C4-2B (cell line): Measurements from ENCODE around the gene ACOX2.

Experiments used
- CTCF ChIP-seq: fragments of 450-650 bp; conservative IDR thresholded peaks from 2 replicates; pipeline ENCODE4 v1.5.1; 2017; ENCODE audit warnings: mild to moderate bottlenecking
- ZFX ChIP-seq: fragments of 450-650 bp; IDR thresholded peaks from 2 replicates; pipeline ENCODE4 v1.6.1; 2017

DNA sequence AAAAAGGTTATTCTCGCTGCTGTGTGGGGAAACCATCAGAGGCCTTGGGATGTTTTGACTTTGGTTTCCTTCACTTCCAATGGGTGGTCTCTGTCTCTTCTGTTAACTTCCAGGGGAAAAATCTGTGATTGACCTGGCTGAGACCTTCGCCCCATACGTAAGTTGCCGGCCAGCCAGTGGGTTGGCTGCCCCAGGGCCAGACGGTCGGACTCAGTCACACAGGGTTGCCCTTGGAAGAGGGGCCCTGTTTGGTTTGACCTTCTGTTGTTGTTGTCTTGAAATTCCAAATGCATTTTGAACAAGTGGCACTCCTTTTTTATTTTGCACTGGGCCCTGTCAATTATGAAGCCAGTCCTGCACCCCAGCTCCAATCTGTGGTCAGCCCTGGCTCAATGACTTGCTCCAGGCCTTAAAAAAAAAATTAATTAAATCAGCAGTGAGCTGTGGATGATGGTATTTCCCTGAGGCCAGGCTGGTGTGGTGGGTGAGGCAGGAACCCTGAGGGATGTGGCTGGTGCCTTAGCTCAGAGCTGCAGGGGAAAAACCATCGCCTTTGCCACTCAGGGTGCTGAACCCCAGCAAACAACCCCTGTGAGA is 35.7 kb upstream of the ACOX2 start:
- no peak for TF ChIP-seq CTCF
- no peak for TF ChIP-seq ZFX
